Fibroblast of the aortic adventitia (primary cell): ENCODE results near the gene IGLL5. TPM values are rescaled to one million over a fixed set of nuclear protein-coding genes. Genes with fewer than 3 reads are reported as not detected.

Experiments used
- DNase-seq: peaks from one replicate; pipeline ENCODE4 v3.0.0-alpha.2; 2010; ENCODE audit warnings: low read depth
- H3K4me3 ChIP-seq: 2 replicates; pipeline ENCODE4 v1.5.1; 2011; ENCODE audit warnings: low read depth, mild to moderate bottlenecking, control low read depth, low read length, moderate library complexity
- total RNA-seq: library from RNA; depleted of rRNA; stranded (reverse); fragments of >200 nt; gene quantifications from 2 replicates; pipeline ENCODE4 v1.2.3, GENCODE V29; 2012; ENCODE audit warnings: low replicate concordance
- TF ChIP-seq, protein P1 (sequence below): IDR thresholded peaks from 2 replicates; pipeline ENCODE4 v1.5.1; 2011; ENCODE audit warnings: mild to moderate bottlenecking, low read length, control low read depth, inconsistent platforms; ENCODE audit not compliant: insufficient read depth

IGLL5 gene
- total RNA-seq, 1 donor, result not detected

DNA sequence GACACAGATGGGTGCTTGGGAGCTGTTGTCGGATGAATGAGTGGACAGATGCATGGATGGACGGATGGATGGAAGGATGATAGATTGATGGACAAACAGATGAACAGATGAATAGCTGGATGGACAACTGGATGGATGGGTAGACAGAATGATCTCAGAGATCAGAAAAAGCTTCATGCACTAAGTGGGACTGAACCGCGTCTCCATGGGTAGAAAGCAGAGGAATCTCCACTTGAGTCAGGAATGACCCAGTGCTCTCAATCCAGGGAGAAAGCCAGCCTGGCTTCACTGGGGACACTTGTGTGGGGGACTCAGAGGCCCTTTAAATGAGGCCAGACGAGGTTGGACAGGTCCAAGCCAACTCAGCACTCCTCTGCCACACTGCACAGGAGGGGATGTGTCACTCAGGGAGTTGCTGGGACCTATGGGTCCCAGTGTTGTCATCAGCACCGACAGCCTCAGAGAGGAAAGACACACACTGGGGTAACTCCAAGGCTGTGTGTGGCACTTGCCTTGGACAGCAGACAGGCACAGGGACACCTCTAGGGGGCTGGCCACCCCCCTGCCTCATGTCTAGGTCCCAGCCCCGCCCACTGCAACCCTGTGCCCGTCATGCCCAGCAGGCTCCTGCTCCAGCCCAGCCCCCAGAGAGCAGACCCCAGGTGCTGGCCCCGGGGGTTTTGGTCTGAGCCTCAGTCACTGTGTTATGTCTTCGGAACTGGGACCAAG is 5.6 kb downstream of the IGLL5 start:
- DNase-seq, result no peak
- no peak overlapping the region for H3K4me3 ChIP-seq
- TF ChIP-seq, protein P1, sequence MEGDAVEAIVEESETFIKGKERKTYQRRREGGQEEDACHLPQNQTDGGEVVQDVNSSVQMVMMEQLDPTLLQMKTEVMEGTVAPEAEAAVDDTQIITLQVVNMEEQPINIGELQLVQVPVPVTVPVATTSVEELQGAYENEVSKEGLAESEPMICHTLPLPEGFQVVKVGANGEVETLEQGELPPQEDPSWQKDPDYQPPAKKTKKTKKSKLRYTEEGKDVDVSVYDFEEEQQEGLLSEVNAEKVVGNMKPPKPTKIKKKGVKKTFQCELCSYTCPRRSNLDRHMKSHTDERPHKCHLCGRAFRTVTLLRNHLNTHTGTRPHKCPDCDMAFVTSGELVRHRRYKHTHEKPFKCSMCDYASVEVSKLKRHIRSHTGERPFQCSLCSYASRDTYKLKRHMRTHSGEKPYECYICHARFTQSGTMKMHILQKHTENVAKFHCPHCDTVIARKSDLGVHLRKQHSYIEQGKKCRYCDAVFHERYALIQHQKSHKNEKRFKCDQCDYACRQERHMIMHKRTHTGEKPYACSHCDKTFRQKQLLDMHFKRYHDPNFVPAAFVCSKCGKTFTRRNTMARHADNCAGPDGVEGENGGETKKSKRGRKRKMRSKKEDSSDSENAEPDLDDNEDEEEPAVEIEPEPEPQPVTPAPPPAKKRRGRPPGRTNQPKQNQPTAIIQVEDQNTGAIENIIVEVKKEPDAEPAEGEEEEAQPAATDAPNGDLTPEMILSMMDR, result no peak

DNA sequence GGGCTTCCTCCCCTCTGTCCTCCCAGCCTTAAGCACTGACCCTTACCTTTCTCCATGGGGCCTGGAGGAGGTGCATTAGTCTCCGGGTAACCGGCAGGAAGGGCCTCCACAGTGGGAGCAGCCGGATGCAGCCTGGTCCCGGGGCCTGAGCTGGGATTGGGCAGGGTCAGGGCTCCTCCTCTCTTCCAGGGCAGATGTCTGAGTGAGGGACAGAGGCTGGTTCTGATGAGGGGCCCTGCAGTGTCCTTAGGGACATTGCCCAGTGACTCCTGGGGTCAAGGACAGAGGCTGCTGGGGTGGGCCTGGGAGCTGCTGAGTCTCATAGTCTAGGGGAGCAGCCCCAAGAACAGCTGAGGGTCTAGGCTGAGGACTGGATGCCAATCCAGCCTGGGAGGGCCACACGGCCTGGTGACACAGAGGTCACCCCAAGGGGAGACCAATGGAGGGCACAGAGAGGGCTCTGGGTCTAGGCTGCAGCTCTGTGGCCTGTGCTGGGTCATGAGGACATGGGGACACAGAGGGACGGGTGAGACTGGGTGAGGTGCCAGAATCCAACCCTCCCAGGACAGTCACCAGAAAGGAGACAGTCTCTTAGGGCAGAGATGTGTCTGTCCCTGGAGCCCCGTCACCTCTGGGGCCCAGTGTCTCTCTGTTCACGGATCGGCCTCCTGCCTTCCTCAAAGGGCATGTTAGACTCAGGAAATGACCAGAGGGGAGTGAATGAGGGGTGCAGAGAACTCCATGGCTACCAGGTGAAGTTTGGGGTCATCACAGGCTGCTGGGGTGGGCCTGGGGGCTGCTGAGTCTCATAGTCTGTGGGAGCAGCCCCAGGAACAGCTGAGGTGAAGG is 6.5 kb downstream of the IGLL5 start:
- no peak overlapping the region for H3K4me3 ChIP-seq
- DNase-seq, result no peak
- TF ChIP-seq, protein P1, result no peak

DNA sequence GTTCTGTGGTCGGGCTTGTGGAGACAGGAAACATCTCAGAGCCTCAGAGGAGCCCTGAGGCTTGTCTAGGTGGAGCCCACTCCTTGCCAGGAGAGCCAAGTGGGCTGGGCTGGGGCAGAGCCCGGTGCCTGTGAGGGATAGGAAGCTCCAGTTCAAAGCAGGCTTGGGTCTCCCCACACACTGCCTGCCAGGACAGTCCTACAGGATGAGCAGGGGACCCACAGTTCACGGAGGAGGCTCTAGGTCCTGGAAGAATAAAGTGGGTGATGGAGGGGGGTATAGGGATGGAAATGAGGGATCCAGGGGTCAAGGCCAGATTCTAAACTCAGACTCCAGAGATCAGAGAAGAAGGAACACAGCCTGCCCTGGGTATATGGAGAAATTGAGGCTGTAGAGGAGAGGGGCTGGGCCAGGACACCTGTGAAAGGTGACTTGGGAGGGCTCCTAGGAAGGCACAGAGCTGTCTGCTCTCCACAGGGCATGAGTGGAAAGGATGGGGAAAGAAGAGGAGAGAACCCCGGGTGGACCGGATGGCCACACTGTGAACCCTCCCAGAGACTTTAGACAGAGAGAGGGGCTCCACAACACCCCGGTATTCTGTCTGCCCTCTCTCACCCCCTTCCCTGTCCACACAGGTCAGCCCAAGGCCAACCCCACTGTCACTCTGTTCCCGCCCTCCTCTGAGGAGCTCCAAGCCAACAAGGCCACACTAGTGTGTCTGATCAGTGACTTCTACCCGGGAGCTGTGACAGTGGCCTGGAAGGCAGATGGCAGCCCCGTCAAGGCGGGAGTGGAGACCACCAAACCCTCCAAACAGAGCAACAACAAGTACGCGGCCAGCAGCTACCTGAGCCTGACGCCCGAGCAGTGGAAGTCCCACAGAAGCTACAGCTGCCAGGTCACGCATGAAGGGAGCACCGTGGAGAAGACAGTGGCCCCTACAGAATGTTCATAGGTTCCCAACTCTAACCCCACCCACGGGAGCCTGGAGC is 7.4 kb downstream of the IGLL5 start:
- no peak for DNase-seq
- TF ChIP-seq, protein P1, result no peak
- H3K4me3 ChIP-seq, result no peak overlapping the region

DNA sequence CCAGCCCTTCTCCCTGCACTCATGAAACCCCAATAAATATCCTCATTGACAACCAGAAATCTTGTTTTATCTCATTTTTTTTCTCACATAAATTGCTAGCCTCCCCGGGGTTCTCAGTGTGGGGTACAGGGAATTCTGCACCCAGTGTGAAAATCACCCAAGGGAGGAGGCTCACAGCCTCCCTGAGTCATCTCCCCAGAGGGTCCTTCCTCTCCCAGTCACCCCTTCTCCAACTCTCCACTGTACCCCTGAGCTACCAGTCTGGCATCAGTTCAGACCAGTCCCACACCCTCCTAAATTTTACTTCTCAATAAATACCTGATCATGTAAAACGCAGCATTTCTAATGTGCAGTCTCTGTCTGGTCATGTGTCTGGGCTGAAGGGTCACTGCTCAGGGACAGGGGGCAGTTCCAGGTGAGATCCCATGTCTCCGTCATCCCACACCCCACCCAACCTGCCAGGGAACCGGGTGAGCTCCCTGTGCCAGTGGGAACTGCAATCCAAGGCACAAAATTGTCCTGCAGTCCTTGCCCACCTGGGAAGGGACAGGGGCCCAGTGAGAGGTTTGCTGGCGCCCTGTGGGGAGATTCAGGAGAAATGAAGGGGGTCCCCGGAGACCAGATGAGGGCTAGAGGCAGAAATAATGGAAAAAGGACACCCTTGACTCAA is 8.3 kb downstream of the IGLL5 start:
- TF ChIP-seq, protein P1, result no peak
- DNase-seq, result no peak

DNA sequence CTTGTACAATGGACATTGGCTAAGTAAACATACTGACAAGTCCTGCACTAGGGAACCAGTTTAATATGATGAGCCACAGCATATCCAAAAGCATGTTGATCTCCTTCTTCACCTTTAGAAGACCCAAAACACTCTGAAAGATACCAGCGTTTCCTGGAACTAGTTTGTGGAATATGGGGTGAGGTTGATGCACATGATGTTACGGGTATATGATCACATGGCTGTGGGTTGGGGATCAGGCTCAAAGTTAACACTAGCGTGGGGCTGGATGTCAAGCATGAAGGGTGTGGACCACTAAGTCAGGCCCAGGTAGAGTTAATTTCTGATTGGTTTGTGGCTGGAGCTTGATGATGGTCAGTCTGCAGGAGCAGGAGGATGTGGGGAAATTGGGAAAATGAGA is 9.0 kb downstream of the IGLL5 start:
- no peak for DNase-seq
- TF ChIP-seq, protein P1, result no peak

More for the DNA sequence above, 8.3 kb downstream of the IGLL5 start:
- H3K4me3 ChIP-seq, result no peak overlapping the region

DNA sequence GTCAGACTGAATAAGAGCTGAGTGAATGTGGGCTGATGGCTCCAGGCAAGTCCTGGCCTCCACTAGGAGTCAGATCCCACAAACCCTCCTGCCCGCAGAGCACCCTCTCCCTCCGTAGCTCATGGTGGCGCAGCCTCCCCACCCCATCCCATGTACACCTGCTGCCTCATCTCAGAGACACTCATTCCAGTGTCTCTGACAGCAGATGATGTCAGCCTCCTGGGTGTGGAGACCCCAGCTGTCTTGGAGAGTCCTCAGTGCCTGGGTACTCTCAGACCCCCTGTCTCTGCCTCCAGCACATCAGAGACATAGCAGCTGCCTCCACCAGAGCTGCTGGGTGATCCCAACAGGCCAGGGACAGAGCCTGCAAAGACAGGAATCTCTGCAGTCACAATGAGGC is 9.5 kb downstream of the IGLL5 start:
- H3K4me3 ChIP-seq, result no peak overlapping the region
- no peak for DNase-seq
- TF ChIP-seq, protein P1, result no peak

More for the DNA sequence above, 9.0 kb downstream of the IGLL5 start:
- no peak overlapping the region for H3K4me3 ChIP-seq
